GM12891 (cell line): ENCODE results near the gene ORAI3.

ENCODE experiments used
- POLR2A ChIP-seq: IDR thresholded peaks from 2 replicates; pipeline ENCODE4 v1.6.1; 2011; ENCODE audit warnings: low read depth, low read length, control low read depth
- POLR2AphosphoS5 ChIP-seq: IDR thresholded peaks from 2 replicates; pipeline ENCODE4 v1.6.1; 2011; ENCODE audit warnings: low read depth, low read length, control low read depth
- SPI1 ChIP-seq: IDR thresholded peaks from 2 replicates; pipeline ENCODE4 v1.6.1; 2011; ENCODE audit warnings: low read depth, low read length, control low read depth

- TF ChIP-seq POLR2AphosphoS5 (no peak), POLR2A (no peak), SPI1 (no peak)
These were observed 18.9 kb downstream of the ORAI3 start for GRCh38 chr16:30967795-30968194.
